ENCODE measurements around the gene ONECUT3. TPM values are rescaled to one million over a fixed set of nuclear protein-coding genes. Genes with fewer than 3 reads are reported as not detected.

Gene ONECUT3
- total RNA-seq, 1 donor from 2014 or later = not detected

DNA sequence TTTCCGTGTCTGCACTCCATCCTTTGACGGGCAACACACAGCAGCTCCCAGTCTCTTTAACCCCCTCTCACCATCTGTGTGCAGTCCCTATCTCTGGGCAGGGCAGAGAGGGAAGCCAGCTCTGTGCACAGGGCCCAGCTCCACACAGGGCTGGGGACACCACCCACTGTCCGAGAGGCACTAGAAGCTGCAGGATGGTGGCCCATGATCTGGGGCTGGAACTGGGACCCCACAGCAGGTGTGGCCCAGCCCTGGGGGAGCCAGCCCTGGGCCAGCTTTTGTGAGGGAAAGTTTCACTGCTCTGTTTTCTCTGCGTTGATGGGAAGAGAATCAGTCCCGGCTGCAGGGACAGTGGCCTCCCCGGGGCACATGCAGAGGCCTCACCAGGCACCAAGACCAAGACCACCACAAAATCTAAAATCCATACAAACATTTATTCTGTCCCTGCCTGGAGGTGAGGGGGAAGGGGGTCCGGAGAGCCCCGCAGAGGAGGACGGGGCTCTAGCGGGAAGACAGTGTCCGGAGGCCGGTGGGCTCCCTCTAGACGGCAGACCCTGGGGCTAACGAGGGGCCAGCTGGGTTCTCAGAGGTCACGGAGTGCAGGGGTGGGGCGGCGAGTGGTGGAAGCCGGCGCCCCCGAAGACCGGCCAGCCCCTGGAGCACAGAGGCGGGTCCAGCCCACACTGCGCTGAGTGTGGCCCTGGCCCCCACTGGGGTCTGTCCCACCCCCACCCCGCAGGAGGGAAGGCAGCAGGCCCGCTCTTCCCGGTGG, 61.7 kb downstream of the ONECUT3 start:
- no peak for DNase-seq (ENCODE audit: low spot score)

DNA sequence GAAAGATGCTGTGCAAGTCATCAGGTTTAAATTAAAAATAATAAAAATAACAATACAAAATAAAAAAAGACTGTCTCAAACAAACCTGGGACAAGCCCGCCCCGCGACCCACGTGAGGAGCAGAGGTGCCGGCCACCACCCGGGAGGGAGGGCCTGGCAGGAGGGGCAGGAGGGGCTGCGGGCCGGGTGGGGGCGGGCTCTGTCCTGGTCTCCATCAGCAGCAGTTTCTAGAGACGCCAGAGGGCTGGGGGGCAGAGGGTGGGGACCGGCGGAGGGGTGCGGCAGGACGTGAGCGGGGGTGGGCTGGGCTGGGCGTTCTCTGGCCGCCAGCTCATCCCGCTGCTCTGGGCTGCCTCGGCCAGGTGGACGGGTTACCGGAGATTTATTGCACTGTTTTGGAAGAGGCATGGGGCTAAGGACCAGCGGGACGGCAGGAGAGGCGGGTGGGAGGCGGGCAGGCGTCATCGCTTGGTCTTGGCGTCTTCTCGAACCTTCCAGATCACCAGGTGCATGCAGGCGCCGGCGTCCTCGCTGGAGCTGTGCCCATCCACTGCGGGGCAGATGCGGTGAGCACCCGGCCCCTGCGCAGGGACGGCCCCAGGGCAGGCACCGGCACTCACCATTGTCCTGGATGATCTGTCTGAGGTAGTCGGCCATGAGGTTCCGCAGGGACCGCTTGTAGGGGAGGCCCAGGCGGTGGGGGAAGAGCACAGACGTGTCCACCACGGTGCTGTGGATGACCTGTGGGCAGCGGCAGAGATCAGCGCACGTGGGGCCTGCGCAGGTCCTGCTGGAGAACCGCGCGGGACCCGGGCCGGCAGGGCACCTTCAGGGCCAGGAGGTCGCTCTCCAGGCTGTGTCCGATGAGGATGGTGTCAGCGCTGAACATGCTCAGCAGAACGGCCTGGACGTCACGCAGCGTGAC, 62.6 kb downstream of the ONECUT3 start:
- no peak for DNase-seq (ENCODE audit: low spot score)

DNA sequence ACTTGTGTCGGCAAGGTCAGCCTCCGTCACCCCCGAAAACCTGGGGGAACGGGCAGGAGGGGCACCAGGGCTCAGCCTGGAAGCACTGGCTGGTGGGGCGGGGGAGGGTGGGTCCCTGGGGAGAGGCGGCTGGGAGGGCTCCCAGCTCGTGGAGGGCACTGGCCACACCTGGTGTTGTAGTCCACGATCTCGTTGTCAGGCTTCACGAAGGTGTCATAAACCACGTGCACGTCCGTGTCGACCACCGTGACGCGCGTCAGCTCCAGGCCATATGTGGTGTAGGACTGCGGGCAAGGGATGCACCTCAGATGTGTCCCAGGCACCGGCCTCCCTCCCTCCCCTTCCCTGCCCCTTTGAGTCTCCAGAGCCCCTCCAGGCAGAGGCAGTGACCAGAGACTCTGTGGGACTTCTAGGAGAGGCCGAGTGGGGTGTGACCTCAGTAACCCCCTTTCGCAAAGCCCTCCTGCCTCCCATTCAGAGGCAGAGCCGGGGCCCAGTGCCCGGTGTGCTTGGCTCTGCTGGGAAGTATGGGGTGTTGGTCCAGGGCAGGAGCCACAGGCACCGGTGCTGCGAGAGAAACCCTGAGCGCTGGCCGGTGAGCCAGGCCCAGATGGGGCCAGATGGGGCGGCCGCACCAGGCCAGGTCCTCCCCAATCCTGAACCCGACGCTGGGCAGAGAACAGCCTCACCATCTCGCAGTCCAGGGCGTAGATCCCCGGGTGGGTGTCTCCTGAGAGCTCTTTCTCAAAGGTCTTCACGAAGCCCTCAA, 63.4 kb downstream of the ONECUT3 start:
- DNase-seq (ENCODE audit: low spot score) = no peak

DNA sequence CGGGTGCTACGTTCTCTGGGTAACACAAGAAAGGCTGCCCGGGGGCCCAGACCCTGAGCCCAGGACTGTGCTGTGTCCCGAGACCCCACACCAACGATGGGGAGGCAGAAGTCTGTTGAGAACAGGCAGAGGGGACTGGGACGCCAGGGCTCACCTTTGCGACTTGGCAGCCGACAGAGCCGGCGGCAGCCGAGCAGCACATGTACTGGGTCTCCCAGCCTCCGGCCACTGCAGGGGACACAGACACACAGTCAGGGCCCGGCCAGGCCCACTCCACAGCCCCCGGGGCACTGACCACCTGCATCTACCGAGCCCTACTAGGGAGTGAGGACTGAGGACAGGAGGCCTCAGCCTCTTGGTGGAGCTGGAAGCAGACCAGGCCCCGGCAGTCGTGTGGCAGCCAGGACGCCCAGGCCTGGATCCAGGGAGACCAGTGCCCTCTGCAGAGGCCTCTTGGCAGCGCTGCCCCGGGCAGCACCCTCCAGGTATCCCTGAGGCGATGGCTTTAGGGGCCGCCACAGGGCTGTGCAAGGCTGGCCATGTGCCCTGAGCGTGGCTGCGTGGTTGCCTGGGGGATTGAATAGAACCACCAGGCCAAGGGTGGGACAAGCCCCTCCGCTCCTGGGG, 64.4 kb downstream of the ONECUT3 start:
- DNase-seq (ENCODE audit: low spot score) = no peak

DNA sequence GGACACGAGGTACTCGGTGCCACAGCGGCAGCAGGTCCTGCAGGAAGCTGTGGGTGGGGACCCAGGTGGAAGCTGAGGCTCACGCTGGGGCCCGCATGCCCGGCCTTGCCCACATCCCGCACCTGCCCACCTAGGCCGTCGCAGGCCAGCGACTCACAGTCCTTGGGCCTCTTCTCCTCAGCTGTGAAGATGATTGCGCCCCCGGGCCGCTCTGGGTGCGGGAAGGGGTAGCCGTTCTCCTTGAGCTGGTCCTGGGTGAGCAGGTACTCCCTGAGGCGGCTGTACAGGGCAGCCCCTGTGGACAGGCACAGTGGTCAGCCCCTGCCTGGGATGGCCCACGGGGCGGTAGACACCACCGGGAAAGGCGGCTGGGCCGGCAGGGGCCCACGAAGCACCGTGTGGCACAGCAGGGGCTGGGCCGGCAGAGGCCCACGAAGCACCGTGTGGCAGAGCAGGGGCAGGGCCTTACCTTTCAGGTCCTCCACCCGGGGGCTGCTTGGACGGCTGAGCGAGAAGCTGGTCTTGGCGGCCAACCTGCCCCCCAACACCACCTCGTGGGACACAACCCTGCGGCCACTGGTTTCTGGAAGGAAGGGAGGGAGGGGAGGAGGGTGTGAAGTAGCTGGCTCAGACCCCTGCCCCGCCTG, 65.4 kb downstream of the ONECUT3 start:
- no peak for DNase-seq (ENCODE audit: low spot score)

DNA sequence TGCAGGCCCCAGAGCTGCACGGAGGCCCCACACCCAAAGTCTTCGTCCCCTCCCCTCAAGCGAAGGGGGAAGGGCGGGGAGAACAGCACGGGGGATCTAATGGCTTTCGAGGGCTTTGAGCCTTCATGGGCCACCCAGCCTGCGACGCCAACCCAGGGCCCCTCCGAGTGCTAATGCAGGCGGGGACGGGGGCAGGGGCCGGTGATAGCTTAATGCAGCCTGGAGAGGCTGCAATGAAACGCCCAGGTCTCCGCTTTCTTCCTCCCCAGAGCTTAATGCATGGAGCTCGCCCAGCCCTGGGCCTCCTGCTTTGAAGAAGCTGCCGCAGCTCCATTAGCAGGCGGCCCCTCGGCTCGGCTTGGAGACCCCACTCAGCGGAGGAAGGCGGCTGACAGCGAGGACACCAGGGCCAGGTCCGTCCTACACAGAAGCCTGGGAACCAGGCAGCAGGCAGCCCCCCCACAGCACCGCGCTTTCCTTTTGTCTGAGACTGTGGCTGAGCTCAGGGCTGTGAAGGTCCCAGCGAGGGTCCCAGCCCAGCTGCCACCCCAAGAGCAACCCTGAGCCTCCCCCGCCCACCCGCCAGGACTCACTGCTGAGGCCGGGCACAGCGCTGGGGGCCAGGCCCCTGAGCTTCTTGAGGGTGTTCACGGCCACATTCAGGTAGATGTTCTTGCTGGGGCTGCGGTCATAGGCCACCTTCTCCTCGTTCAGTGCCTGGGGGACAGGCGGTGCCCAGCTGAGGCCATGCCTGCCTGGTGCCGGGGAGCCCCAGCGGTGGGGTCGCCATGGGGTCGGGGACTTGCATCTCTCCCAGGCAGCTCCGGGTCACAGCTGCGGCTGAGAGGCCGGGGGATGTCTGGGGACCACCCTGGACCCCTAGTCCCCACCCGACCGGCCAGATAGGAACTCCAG, 66.3 kb downstream of the ONECUT3 start:
- DNase-seq (ENCODE audit: low spot score) = no peak

DNA sequence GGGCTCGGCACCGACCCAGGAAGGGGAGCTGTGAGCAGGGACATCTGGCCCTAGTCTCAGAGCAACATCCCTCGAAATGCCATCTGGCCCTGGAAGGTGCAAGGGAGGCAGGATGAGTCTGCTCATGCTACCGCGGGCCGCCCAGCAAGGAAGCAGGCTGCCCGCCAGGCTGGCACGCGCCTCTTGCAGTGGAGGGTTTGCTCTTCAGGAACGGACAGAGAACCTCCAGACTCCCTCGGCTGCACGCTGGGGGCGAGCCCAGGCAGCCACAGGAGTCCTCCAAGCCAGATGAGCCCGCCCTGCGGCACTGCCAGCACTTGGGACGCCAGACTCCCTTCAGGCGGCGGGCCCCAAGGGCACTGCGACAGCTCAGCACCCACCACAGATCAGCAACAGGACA, 68.9 kb downstream of the ONECUT3 start:
- no peak for DNase-seq (ENCODE audit: low spot score)

DNA sequence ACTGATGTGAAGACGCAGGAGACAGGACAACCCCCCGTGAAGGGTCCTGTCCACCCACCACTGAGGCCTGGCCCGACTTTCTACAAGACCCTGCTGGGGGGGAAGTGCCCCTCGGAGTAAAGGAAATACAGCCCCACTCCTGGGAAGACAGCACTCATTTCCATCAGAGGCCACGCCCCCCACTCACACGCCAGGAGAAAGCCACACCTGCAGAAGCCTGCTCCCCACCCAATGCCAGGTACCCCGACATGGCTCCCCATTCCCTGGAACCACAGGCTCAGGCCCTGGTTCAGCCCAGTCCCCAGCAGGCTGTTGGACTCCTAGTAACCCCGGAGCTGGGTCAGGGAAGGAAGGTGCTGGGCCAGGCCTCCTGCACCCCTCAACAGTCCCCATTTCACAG, 69.7 kb downstream of the ONECUT3 start:
- DNase-seq (ENCODE audit: low spot score) = no peak

DNA sequence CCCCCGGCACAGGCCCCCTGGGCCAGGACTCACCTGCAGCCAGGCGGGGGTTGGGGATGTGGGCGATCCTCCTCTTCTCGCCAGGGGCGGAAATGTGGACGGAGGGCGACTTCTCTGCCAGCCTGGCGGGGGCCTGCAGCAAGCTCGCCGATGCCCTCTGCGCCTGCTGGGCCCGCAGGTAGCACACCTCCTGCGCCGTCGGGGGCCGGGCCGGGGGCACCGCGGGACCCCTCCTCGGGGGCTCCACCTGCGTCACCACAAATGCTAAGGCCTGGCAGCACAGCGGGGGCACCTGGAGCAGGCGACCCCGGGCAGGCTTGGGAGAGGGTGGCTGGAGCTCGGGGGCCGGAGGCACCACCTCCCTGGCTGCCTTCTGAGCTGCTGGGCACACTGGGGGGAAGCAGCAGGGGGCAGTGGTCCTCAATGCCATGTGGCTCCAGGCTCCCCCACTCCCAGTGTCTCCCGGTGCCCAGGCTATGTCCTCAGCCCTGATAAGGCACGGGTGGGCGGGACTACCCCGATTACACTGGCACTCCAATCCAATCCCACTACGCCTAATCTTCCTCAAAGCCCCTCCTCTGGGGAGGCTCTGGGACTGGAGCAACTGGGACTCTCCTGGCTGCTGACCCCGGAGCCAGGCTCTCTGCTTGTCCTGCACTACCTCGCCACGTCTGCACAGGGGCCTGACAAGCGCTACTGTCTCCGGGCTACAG, 70.4 kb downstream of the ONECUT3 start:
- DNase-seq (ENCODE audit: low spot score) = no peak

DNA sequence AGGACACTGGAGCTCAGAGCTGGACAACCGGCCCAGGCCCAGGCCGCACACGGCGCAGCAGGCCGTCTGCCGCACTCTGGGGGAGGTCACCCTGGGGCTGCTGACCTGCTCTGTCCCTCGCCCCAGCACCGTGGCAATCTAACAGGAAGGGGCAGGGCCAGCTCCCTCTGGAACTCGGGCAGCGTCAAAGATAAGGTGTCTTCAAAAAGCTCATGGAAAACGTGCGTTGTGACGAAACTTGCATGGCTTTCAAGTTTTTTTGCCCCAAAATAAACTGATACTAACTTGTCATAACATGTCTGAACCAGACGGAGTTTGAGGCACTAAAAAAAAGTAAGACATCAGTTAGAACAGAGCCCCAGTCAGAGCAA, 70.9 kb downstream of the ONECUT3 start:
- no peak for DNase-seq (ENCODE audit: low spot score)

DNA sequence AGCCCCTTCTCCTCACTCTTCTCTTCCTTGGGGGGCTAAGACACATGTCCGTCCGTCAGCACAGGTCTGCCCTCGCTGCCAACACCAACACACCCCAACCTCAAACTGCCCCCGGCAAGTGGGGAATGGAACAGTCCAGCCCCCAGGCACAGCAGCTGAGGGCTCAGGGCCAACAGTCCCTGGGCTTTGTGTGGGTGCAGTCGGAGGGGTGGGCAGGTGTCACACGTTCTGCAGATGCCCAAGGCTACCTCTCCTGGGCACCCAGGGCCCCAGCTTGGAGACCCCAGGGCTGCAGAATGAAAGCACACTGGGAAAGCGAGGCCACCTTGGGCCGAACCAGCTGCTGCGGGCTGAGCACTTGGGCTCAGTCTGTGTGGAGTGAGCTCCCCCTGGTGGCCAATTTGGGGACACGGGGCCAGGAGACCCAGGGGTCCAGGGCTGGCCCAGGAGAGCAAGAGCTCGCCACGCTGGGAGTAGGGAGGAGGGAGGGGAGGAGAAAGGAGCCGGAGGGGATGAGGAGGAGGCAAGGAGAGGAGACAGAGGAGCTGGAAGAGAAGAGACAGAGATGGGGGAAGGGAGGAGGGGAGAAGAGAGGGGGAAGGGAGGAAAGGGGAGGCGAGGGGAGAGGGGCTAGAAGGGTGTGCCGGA, 72.7 kb downstream of the ONECUT3 start:
- DNase-seq (ENCODE audit: low spot score) = peak; percentile 76

DNA sequence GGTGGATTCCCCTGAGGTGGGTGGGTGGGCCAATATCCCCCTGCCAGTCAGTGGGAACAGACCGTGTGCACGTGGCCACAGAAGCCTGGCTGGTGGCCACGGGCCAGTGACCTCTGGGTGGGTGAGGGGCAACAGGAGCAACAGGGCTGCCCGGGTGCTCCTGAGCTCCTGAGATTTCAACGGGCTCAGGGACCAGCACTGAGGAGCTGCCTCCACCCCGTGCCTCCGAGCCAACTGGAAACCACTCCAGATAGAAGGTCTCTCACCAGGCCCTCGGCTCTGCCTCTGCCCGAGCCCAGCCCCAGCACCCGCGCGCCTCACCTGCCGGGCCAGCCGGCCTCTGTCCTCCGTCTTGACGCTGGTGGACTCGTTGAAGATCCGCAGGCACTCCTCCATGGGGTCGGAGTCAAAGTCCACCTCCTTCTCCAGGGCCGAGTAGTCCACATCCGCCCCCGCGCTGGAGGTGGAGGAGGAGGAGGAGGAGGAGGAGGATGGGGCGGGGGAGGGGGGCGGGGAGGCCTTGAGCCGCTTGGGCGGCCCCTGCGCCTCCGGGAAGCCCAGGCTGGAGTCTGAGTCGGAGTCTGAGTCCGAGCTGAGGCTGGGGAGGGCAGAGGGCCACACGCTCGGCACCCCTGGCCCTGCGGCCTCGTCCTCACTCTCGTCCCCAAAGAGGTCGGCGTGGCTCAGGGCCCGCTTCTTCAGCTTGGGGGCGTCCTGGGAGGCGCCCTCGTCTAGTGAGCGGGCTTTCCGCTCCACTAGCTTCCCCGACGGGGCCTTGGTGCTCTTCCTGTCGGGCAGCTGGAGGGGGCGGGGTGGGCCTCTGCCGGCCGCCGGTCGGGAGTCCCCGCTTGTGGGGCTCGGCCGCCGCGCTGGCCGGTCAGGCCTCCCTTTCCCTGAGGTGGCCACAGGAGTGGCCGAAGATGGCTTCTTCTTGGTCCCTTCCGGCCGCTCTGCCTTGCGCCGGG, 73.5 kb downstream of the ONECUT3 start:
- no peak for DNase-seq (ENCODE audit: low spot score)

DNA sequence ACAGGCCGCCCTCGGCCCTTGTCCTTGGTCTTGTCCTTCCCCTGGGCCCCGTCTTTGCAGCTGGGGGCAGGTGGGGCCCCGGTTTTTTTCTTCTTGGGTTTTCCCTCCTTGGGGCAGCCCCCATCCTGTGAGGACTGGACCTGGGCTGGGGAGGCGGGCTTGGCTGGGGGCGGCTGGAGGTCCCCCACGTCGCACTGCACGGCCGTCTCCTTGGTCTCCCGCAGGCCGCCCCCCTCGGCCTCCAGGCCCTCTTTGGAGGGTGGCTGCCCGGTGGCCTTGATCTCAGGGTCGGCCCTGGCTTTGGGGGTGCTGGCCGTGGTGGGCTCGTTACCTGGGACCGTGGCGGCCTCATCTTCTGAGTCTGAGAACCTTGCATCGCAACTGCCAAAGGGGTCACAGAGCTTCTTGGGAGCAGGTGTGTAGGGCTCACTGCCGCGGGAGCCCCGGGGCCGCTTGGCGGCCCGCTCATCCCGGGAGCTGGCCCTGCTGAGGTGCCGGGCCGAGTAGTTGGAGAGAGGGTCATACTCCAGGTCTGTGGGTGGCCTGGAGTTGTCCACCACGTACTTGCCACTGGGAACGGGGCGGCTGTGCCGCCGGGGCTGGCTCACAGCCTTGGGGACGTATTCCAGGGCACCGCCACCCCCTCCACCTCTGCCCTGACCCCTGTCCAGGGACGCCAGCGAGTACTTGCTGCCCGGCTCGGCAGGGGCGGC, 74.4 kb downstream of the ONECUT3 start:
- DNase-seq (ENCODE audit: low spot score) = no peak

DNA sequence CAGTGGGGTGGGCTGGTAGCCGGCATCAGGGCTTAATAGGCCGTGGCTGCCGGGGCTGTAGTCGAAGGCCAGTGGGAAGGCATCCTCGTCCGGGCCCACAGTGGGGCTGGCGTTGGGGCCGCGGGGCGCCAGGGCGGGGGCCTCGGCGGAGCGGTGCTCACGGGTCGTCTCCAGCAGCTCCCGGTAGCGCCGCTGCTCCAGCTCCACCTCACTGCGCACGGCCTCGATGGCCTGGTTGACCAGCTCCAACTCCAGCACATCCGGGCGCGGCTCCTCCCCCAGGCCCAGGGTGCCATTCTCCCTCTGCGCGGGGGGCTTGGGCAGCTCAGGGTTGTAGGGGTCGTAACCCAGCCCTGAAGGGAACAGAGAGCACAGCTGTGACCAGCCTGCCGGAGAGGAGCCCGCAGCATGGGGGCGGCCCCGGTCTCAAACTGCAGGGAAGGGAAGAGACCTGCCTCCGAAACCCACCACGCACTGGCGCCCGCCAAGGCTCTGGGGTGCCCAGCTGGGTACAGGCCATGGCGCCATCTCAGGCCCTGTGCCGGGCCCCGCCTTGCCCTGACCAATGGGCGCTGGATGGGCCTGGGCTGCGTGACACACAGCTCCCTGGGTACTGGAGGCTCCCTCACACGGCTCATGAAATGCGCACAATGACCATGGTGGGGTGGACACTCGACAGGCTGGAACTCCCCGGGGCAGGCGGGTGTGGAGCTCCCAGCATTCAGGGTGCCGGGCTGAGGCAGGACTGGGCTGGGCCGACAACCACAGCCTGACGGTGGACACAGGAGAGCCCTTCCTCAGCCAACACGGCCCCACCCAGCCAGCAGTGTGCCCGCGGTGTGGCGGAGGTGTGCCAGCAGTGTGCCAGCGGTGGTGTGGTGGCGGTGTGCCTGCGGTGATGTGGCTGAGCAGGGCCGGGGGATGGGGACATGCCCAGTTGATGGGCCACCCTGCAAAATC, 75.3 kb downstream of the ONECUT3 start:
- DNase-seq (ENCODE audit: low spot score) = no peak

DNA sequence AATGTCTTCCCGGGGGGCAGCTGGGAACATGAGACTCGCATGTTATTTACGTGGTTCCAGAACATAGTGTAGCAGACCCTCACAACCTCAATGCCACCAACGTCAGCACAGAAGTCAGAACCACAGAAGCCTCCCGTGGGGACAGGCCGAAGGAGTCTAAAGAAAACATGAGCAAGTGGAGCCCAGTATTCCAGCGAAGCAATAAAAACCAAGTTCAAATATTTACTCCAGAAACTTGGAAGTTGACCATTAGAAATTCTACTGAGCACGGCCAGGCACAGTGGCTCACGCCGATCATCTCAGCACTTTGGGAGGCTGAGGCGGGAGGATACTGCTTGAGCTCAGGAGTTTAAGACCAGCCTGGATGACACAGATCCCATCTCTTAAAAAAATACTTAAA, 76.7 kb downstream of the ONECUT3 start:
- DNase-seq (ENCODE audit: low spot score) = no peak

DNA sequence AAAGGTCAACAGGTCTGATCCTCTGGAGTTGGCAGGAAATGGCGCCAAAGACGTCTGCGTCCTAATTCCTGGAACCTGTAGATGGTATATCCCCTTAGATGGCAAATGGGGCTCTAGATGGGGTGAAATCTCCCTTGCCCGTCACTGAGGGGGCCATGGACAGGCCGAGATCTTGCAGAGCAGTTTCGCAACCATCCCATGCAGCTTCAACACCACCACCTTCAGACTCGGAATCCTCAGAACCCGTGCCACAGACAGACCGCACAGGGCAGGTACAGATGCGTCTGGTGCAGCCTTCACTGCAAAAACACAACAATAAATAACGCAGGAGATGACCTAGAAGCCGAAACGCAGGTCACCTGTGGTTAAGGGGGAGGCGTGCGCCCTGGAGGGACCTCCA, 77.3 kb downstream of the ONECUT3 start:
- no peak for DNase-seq (ENCODE audit: low spot score)

All from ureter (tissue), 1 donor.